Body of pancreas (tissue), 4 donors: Measurements from ENCODE around the gene GATA3.

Experiments used
- POLR2A ChIP-seq, 3 donors: fragments of 450-650 bp; IDR thresholded peaks; one replicate each; pipeline ENCODE4 v1.6.1; 2016; ENCODE audit warnings: antibody characterized with exemption in 3 of 3, mild to moderate bottlenecking in 2 of 3
- TF ChIP-seq, protein P1 (sequence below), 7 experiments: fragments of 450-650 bp in 4 of 7; fragments of 200-600 bp in 3 of 7; sonication (generic) in 3 of 7; IDR thresholded peaks; one replicate each; pipeline ENCODE4 v1.5.1; 2016 to 2019; ENCODE audit warnings: antibody characterized with exemption in 7 of 7

DNA sequence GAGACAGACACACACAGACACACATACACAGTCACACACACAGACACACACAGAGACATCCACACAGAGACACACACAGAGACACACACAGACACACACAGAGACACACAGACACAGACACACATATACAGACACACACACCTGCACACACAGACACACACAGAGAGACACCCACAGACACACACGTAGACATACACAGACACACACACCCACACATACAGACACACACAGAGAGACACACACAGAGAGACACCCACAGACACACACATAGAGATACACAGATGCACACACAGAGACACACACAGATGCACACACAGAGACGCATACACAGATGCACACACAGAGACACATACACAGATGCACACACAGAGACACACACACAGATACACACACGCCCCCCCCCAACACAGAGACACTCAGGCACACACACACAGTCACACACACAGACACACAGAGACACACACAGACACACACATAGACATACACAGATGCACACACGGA lies 58.5 kb downstream of the GATA3 start:
- TF ChIP-seq POLR2A (IDR thresholded peaks at IDR 0.05) = no peak
- TF ChIP-seq, protein P1, sequence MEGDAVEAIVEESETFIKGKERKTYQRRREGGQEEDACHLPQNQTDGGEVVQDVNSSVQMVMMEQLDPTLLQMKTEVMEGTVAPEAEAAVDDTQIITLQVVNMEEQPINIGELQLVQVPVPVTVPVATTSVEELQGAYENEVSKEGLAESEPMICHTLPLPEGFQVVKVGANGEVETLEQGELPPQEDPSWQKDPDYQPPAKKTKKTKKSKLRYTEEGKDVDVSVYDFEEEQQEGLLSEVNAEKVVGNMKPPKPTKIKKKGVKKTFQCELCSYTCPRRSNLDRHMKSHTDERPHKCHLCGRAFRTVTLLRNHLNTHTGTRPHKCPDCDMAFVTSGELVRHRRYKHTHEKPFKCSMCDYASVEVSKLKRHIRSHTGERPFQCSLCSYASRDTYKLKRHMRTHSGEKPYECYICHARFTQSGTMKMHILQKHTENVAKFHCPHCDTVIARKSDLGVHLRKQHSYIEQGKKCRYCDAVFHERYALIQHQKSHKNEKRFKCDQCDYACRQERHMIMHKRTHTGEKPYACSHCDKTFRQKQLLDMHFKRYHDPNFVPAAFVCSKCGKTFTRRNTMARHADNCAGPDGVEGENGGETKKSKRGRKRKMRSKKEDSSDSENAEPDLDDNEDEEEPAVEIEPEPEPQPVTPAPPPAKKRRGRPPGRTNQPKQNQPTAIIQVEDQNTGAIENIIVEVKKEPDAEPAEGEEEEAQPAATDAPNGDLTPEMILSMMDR (IDR thresholded peaks at IDR 0.05) = no peak
